HG03135 (cell line): ENCODE measurements around the gene ABCC5.

Source experiments
- ATAC-seq: cut with Tn5 transposase; IDR thresholded peaks from one replicate; pipeline ENCODE4 v1.9.1; 2021; ENCODE audit warnings: mild to moderate bottlenecking, moderate library complexity; ENCODE audit not compliant: unreplicated experiment

ABCC5 gene

DNA sequence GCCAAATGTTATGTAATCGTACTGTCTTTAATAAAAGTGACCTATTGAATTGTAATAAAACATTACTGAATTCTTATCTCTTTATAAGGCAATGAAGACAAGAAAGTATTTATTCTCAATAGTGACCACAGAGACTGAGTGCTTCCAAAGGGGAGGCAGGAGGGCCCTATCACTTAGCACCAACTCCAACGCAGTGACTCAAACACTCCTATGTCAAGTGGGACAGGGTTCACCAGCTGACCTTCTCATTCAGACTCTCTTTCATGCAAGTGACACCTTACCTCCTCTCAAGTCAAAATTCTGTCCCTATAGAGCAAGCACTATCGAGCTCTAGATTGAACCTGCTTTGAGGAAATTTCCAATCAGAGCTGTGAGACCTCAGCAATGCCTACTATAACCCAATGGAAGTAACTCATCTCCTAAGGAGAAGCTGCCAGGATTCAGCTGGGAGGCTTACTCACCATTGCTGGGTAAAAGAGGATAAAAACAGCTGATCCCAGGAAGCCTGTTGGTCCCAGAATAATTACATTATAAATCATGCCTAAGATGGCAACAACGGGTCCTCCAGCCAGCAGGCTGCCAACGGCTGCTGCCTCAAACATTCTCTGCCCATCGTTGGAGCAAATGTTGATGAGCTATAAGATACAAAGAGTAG, 35.6 kb downstream of the ABCC5 start:
- ATAC-seq: no peak

DNA sequence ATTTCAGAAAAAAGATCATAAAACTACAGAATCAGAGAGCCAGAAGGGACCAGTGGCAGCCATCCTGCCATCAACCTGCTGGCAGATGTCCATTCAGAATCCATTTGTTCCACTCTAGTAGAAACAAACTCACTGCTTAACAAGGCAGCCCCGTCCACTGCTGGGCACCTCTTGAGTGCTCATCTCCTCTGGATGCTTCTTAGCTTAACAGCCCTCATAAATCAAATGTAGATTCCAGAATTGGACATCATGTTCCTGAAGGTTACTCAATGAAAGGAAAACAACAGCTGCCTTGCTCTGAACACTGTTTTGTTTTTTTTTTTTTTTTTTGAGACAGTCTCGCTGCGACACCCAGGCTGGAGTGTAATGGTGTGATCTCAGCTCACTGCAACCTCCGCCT, 37.3 kb downstream of the ABCC5 start:
- no peak for ATAC-seq

DNA sequence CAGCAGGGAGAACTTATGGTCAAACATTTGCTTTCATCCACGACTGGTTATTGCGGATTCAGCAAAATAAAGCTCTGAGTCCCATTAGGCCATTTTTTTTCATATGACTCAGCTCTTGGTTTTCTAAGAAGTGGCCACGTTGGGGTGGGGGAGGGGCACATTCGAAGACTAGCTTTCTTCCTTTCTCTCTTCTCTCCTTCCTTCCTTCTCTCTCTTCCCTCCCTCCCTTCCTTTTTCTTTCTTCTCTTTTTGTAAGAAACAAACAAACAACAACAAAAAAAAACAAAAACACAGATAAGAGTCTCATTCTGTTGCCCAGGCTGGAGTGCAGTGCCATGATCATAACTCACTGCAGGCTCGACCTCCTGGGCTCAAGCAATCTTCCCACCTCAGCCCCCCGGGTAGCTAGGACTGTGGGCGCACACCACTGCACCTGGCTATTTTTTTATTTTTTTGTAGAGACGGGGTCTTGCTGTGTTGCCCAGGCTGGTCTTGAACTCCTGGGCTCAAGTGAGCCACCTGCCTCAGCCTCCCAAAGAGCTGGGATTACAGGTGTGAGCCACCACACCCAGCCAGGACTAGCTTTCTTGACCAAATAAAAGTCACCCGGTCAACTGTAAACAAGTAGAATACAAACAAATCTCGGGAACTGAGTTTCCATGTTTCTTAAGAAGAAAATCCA, 41.6 kb downstream of the ABCC5 start:
- no peak for ATAC-seq

DNA sequence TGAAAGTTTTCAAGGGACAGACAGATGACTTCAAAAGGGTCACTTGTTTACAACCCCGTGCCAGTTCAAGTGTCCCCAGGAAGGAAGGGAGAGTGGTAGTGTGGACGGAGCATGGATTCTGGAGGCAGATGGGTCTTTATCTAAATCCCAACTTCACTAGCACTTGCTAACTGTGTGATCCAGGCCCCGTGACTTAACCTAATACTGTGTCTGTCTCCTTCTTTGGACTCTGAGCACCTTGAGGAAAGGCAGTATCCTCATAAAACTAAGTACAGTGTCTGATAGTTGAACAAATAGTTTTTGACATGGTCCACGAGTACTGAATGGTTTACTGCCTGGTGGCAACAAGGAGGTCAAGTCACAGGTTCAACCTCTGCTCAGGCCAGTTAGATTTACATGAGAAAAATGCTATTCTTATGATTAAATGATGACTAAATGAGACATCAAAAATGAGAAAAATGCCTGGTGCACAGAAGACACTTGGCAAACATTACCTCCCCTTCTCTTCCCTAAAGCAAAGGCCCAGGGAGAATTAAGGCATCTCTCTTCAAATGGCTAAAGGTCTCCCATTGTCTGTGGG, 48.9 kb downstream of the ABCC5 start:
- no peak for ATAC-seq

DNA sequence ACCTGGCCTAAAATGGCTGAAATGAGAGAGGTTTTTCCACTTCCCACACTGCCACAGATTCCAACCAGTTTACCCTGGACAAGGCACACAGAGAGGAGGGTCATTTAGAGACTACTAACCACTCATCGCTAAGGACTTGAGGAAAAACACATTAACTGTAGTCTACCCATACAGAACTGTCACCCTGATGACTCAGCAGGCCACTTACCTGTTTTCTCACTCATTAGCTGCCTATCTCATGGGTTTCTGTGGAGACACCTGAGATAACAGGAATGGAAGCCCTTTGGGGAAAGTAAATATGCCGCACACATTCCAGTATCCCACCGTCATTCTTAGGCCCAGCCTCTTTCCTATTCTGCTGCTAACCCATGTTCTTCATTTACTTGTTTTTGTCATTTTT, 50.0 kb downstream of the ABCC5 start:
- ATAC-seq: no peak

DNA sequence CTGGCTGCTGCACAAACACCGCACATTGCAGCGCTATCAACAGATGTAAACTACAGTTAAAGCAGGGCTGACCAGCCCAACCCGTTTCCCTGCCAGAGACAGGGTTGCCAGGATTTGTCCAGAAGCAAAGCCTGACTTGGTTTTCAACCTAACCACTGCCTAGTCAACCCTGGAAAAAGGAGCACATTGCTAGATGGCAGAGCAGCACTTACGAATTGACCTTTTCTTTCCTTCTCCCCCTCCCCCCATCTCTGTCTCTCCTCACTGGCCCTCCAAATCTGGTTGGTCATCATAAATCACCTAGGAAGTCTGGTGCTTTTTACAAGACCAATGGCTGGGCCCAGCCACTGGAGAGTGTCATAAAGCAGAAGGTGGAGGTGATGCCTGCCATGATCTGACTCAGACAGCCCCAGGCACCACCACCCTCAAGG, 51.3 kb downstream of the ABCC5 start:
- ATAC-seq: no peak

DNA sequence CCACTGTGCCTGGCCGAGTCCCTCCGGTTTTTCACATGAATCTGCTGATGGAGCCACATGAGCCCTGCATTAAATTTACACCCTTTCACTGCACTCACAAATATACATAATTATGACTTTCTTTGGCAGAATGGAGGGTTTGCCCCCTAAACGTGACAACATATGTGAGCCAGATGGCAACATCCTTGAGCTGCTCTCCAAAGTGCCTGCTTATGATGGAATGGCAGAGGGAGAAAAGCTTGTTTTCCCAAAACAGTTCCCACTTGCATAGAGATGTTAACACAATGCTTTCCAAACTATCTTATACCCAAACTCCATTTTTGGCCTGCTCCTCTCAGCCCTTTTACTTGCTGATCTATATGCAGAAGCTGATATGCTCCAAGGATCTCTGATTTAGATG, 54.9 kb downstream of the ABCC5 start:
- ATAC-seq: no peak

DNA sequence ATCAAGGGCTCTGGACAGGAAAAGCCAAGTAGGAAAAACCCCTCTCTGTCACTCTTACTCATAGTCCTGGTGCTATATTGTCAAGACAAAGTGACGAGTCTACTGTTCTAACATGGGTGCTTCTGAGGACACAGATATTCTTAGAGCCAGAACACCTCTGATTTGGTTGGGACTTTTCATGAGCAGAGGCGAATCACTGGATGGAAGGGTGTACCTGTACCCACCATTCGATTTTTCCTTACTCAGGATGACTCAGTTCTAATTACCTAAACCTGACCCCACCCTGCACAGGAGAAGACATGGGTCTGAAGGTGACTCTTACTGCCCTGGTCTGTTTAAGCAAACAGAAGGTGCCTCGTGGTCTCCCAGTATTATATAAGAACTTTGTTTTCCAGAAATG, 58.5 kb downstream of the ABCC5 start:
- ATAC-seq: no peak

DNA sequence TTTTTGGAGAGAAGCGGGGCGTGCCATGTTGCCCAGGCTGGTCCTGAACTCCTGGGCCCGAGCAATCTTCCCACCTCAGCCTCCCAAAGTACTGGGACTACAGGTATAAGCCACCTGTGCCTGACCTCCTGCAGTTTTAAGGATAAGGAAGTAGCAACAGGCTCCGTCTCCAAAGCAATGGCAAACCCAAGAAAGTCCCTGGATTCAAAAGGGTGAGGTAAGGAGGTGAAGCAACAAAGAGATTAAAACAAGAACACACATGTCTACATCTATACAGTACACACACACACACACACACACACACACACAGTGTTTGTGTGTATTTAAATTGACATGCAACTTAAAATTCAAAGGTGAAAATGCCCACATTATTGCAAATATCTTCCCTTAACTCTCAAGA, 58.9 kb downstream of the ABCC5 start:
- no peak for ATAC-seq

DNA sequence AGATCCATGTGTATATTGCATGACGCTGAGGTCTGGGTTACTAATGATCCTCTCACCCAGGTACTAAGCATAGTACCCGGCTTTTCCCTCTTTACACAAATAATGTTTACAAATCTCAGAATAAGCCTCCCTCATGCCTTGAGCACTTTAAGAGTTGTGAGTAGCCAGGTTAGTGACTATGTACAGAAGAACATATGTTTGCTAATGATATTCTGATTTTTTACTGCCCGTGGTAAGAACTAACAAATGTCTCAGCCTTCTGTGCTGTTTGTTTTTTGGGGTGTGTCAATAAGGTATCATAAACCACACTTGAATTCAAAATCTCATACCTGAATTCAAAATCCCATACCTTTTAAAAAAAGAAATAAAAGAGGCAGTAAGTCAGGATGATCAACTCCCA, 59.5 kb downstream of the ABCC5 start:
- no peak for ATAC-seq

DNA sequence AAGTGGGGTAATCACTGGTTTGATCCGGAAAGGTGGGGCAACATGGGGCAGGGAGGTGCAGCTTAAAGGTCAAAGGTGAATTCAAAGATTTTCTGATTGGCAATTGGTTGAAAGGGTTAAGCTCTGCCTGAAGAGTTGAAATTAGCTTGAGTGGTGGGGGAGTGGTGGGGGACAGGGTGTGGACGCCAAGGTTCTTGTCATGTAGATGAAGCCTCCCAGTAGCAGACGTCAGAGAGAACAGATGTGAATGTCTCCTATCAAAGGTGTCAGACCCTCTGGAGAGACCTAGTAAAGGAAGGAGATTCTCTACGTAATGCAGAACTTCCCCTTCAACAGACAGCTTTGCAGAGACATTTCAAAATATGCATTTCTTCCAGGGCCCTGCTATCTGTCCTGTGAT, 62.8 kb downstream of the ABCC5 start:
- no peak for ATAC-seq

DNA sequence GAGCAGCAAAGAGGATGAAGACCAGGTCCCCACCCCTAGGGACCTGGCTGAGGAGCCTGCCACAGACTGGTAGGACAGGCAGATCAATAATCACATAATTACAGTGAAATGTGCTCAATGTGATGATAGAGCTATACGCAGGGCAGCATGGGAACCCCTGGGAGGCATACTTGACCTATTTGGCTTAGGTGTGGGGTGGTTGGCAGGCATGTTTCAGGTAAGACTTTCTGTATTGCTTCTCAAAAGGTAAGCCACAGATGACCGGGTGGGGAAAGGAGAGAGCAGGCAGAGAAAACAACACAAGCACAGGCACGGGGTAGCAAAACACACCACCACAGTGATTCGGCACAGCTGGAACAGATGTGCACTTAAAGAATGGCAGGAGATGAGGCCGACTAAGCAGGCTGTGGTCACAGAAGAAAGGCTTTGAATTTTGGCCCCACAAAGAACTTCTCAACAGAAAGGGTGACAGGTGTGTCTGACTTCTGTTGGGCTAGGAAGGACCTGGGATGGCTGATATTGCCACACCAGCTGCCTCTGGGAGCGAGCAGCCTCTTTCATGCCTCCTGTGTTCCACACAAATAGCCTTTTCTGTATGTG, 64.1 kb downstream of the ABCC5 start:
- ATAC-seq: no peak

DNA sequence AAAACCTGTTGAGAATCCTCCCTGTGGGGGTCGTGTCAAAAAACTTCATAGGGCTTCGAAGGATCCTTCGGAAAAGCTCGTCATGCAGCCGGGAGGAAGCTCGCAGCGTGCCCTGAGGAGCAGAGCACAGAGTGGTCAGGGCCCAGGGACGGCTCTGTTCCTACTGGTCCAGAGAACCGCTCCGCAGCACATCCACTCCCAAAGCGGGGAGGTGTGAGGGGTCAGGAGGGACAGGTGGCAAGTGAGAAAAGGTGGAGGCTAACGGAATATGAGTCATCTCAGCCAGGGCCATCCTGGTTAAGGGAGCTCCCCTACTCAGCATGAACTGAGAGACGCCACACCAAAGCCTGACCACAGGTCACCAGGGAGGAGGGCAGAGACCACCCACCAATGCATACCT, 66.2 kb downstream of the ABCC5 start:
- ATAC-seq: no peak

DNA sequence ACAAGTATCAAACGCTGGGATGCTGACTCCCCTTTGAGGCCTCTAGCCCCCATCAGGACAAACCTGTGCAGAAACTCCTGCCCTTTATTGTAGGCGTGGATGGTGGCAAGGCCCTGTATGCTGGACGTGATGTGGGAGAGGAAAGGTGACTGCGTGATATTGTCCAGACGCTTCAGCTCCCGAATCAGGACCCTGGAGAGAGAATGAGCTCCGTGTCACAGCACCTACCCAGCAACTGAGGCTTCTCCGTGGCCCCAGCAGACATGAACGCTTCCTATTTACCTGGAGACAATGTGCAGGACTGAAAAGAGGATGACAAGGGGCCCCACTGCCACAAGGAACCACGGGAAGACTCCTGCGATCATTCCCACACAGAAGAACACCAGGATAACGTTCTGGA, 68.0 kb downstream of the ABCC5 start:
- ATAC-seq: no peak

DNA sequence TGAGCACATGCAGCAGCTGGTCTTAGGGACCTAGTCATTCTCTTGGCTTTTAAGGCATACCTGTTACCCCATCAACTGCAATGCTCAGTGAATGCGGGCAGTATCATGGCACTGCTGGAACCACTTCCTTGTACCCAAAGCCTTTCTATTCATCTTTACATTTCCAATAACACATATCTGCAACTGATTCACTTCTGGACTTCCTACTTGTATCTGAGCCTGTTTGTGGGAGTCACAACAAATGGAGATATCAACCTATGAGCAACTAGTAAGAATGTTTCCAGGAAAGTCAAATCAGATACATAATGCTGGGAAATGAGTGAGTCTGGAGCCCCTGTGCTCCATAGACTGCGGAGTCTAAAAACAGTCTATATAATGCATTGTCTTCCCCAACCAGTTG, 71.6 kb downstream of the ABCC5 start:
- no peak for ATAC-seq

DNA sequence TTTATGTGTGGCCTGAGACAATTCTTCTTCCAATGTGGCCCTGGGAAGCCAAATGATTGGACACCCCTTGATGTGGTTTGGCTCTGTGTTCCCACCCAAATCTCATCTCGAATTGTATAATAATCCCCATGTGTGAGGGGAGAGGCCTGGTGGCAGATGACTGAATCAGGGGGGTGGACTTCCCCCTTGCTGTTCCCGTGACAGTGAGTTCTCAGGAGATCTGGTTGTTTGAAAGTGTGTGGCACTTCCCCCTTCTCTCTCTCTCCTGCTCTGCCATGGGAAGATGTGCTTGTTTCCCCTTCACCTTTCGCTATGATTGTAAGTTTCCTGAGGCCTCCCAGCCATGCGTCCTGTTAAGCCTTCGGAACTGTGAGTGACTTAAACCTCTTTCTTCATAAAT, 72.9 kb downstream of the ABCC5 start:
- no peak for ATAC-seq

DNA sequence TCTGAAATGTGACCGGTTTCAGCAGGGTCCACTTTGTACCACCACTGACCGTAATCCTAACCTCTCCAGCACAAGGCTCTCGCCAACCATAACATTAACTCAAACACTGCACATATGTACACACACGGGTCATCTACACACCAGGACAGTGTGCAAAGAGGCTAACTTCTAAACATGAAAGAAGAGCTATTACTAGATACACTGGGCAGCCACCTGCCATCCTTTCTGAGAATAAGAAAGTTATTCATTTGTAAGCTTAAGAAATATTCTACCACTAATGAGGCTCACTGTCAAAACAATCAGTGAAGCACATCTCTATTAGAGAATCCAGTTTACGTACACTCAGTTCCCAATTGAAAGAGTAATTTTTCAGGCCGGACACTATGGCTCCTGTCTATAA, 73.9 kb downstream of the ABCC5 start:
- ATAC-seq: no peak

DNA sequence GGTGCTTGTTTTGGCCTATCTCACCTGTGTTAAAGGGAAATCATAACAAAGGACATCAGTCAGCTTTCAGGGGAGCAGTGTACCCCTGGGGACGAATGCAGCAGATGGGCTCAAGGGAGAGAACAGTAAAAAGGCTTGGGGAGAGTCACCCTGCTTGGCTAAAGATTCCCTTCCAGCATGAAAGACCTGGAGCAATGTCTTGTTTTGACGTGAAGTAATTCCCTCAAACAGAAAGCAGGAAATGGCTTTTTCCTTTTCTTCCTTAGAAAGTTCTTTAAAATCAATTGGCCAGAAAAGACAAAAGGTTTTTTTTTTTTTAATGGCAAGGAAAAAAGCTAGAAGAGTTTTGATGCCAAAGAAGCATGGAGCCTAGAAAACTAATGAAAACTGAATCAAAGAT, 76.5 kb downstream of the ABCC5 start:
- ATAC-seq: no peak

DNA sequence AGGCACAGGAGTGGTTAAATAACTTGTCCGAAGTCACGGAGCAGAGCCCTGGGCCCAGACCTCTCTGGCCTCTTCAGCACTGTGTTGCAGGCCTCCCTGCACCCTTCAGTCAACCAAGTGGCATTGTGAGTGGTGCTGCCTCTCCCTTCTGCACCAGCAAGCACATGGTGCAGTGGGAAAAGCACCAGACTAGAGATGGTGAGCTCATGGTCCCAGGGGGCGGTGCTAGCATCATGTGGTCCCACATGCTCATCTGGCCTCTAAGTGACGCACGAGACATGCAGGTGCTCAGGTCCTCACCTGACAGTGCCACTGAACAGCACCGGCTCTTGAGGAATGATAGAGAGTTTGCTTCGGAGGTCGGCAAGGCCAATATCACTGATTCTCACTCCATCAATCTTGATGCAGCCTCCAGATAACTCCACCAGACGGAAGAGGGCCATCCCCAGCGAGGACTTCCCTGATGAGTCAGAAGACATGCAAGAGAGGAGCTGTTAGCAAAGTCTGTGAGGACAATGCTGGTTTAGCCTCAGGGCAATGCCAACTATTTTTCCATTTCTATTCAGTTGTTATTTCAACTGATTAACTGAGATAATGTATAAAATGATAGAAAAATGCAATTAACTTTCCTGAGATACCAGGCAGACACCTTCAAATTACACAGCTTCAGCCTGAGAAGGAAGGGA, 79.9 kb downstream of the ABCC5 start:
- no peak for ATAC-seq

DNA sequence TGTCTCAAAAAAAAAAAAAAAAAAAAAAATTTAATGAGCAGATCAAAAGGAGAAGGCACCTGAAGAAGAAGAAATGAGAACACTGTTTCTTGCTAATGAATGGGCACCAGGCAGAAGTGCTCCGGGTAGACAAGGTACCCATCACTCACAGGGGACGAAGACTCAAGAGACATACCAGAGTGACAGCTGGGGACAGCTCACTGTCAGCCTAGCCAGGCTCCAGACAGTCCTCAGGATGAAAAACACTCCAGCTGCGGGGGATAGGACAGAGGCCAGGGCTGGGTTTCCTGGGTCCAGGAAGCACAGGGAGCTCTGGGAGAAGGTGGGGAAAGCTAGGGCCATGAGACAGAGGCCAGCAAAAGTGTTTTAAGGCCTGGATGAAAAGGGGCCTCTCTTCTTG, 84.5 kb downstream of the ABCC5 start:
- no peak for ATAC-seq

DNA sequence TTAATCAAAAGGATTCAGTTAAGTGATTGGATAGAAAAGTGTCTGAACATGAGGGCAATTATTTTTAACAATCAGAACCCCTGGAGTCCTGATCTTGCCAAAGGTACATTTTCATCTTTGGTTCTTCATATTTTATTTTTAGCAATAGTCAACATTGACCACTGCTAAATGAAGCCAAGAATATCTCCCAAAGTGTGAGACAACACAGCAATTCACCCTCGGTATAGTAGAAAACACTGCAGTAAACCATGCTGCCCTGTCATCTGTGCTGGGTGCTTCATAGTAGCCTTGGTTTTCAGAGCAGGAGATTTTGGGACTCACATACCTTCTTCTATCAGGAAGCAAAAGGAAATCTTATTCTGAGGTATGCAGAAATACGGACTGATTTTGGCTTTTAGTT, 85.8 kb downstream of the ABCC5 start:
- ATAC-seq: no peak

DNA sequence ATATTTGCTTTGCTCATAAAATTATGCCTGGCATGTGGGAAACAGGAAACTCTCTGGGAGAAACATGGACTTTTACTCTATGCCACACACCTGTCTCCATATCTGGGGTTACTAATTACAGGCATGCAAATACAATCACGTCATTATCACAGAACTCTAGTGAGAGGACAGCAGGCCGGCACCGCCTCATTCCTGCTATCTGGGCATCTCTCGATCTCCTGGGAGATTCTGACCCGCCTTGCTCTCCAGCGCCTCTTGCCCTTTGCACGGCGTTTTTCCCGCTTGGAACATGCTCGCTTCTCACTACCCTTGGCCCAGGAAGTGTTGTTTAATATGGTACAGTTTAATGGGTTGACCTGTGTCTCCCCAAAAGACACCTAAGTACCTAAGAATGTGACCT, 87.6 kb downstream of the ABCC5 start:
- no peak for ATAC-seq
